HepG2 (cell line): ENCODE measurements around the gene PLK2. TPM values are rescaled to one million over a fixed set of nuclear protein-coding genes. Genes with fewer than 3 reads are reported as not detected.

ENCODE experiments used
- AFF4 ChIP-seq: sonication (generic); formaldehyde crosslinking; IDR thresholded peaks from 2 replicates; pipeline ENCODE4 v1.4.0; 2020; ENCODE audit warnings: missing genetic modification reagents
- CEBPG ChIP-seq: IDR thresholded peaks from 2 replicates; pipeline ENCODE4 v1.6.1; 2016
- CHD4 ChIP-seq: fragments of 200-600 bp; sonication (generic); IDR thresholded peaks from 2 replicates; pipeline ENCODE4 v1.7.0; 2017; ENCODE audit warnings: mild to moderate bottlenecking, low read length, borderline replicate concordance
- EHMT2 ChIP-seq: fragments of 200-600 bp; sonication (generic); IDR thresholded peaks from 2 replicates; pipeline ENCODE4 v1.7.0; 2017; ENCODE audit warnings: antibody characterized with exemption, low read depth, low read length, borderline replicate concordance
- FOXC1 ChIP-seq: sonication (generic); formaldehyde crosslinking; IDR thresholded peaks from 2 replicates; pipeline ENCODE4 v1.8.0; 2022; ENCODE audit warnings: mild to moderate bottlenecking, missing genetic modification reagents, borderline replicate concordance
- GABPA ChIP-seq, 2 experiments: IDR thresholded peaks; 2 replicates each; pipeline ENCODE4 v1.6.1; 2011 to 2016; ENCODE audit warnings: low read depth in 2 of 2, low read length in 1 of 2, missing biosample characterization in 1 of 2, missing genetic modification characterization in 1 of 2
- GMEB2 ChIP-seq: IDR thresholded peaks from 2 replicates; pipeline ENCODE4 v1.6.1; 2016; ENCODE audit warnings: missing biosample characterization, missing genetic modification reagents, low read depth
- MAFG ChIP-seq: sonication (generic); formaldehyde crosslinking; IDR thresholded peaks from 2 replicates; pipeline ENCODE4 v1.5.1; 2020; ENCODE audit warnings: mild to moderate bottlenecking, missing genetic modification reagents
- MAZ ChIP-seq, 2 experiments: sonication (generic) in 1 of 2; formaldehyde crosslinking in 1 of 2; IDR thresholded peaks; 2 replicates each; pipeline versions ENCODE4 v1.5.0 to v1.6.1; 2012 to 2020; ENCODE audit warnings: low read depth in 2 of 2, mild to moderate bottlenecking in 2 of 2, borderline replicate concordance in 1 of 2, improper control_type of control experiment in 1 of 2, low read length in 1 of 2, missing genetic modification reagents in 1 of 2, moderate library complexity in 1 of 2
- MED13 ChIP-seq: sonication (generic); formaldehyde crosslinking; IDR thresholded peaks from 2 replicates; pipeline ENCODE4 v1.5.0; 2020; ENCODE audit warnings: missing genetic modification reagents
- MYC ChIP-seq: sonication (generic); formaldehyde crosslinking; IDR thresholded peaks from 2 replicates; pipeline ENCODE4 v1.9.0; 2021; ENCODE audit warnings: missing genetic modification reagents, borderline replicate concordance
- NR3C1 ChIP-seq: sonication (generic); formaldehyde crosslinking; IDR thresholded peaks from 2 replicates; pipeline ENCODE4 v1.4.0; 2020; ENCODE audit warnings: missing genetic modification reagents
- SNRNP70 ChIP-seq: fragments of 200-400 bp; formaldehyde crosslinking; IDR thresholded peaks from 2 replicates; pipeline ENCODE4 v1.6.1; 2017; ENCODE audit warnings: mild to moderate bottlenecking, low read depth, low read length, moderate library complexity
- ZNF235 ChIP-seq: sonication (generic); formaldehyde crosslinking; IDR thresholded peaks from 2 replicates; pipeline ENCODE4 v1.8.1; 2023; ENCODE audit warnings: mild to moderate bottlenecking, missing genetic modification reagents, borderline replicate concordance
- ZNF326 ChIP-seq: sonication (generic); formaldehyde crosslinking; IDR thresholded peaks from 2 replicates; pipeline ENCODE4 v1.4.0; 2020; ENCODE audit warnings: missing genetic modification reagents, borderline replicate concordance
- ZNF34 ChIP-seq: sonication (generic); formaldehyde crosslinking; IDR thresholded peaks from 2 replicates; pipeline ENCODE4 v1.4.0; 2020; ENCODE audit warnings: mild to moderate bottlenecking, missing genetic modification reagents, borderline replicate concordance
- ZNF558 ChIP-seq: sonication (generic); formaldehyde crosslinking; IDR thresholded peaks from 2 replicates; pipeline ENCODE4 v1.9.0; 2022; ENCODE audit warnings: mild to moderate bottlenecking, missing genetic modification reagents, borderline replicate concordance
- ZNF564 ChIP-seq: sonication (generic); formaldehyde crosslinking; IDR thresholded peaks from 2 replicates; pipeline ENCODE4 v1.8.1; 2023; ENCODE audit warnings: mild to moderate bottlenecking, missing genetic modification reagents
- ZSCAN22 ChIP-seq: sonication (generic); formaldehyde crosslinking; IDR thresholded peaks from 2 replicates; pipeline ENCODE4 v1.4.0; 2020; ENCODE audit warnings: mild to moderate bottlenecking, missing genetic modification reagents
- ZSCAN29 ChIP-seq: sonication (generic); formaldehyde crosslinking; conservative IDR thresholded peaks from 2 replicates; pipeline ENCODE4 v1.4.0; 2020; ENCODE audit warnings: mild to moderate bottlenecking, missing genetic modification reagents
- ZUFSP ChIP-seq: sonication (generic); formaldehyde crosslinking; IDR thresholded peaks from 2 replicates; pipeline ENCODE4 v1.9.0; 2021; ENCODE audit warnings: missing genetic modification reagents, mild to moderate bottlenecking, borderline replicate concordance
- polyA plus RNA-seq, 8 experiments: library from polyadenylated mRNA; depleted of rRNA in 3 of 8; stranded (reverse) in 7 of 8; unstranded in 1 of 8; fragments of >200 nt; fragmentation: Illumina TruSeq in 4 of 8; extraction: Trizol in 4 of 8; gene quantifications; 2 replicates each; pipeline versions ENCODE4 v1.2.1 to v1.2.3, GENCODE V29; 2011 to 2016; ENCODE audit warnings: low read depth in 4 of 8, missing spikeins in 1 of 8, mixed read lengths in 1 of 8; ENCODE audit not compliant: insufficient read depth in 1 of 8
- total RNA-seq, 5 experiments: library from RNA; depleted of rRNA; stranded (reverse); fragments of >200 nt; fragmentation: Illumina TruSeq; extraction: Trizol; gene quantifications; 2 replicates each; pipeline ENCODE4 v1.2.3, GENCODE V29; 2016; ENCODE audit warnings: low read depth in 1 of 5

PLK2 gene
- total and polyA plus RNA-seq, 2 of the 13 experiments (the other 11 are each of a cell fraction or from before 2014, with no cell fraction given), result 9.6 to 29.6 TPM

GRCh38 chr5:58460002-58460731 is at the start of gene PLK2 (continued):
- TF ChIP-seq GABPA (IDR thresholded peaks at IDR 0.05; ENCODE audit: low read depth, low read length) (no peak), GABPA (CRISPR knock-in tag; IDR thresholded peaks at IDR 0.05; ENCODE audit: low read depth) (no peak), ZNF564 (CRISPR knock-in tag) (peak; percentile 84), CHD4 (no peak), MYC (CRISPR knock-in tag) (peak; percentile 61), ZNF558 (CRISPR knock-in tag) (peak; percentile 59; the same call in 1 of the 2 replicates), SNRNP70 (no peak), AFF4 (no peak), ZUFSP (CRISPR knock-in tag) (no peak), NR3C1 (CRISPR knock-in tag) (no peak), EHMT2 (no peak), ZNF235 (CRISPR knock-in tag) (no peak), FOXC1 (CRISPR knock-in tag) (no peak), ZSCAN22 (CRISPR knock-in tag) (no peak), MED13 (CRISPR knock-in tag) (0 out of 2 replicates have a peak, but pooled peaks have one; percentile 48), ZSCAN29 (no peak; the same call in 1 of the 2 replicates), ZNF34 (CRISPR knock-in tag) (no peak; the same call in 1 of the 2 replicates), CEBPG (CRISPR knock-in tag) (no peak), GMEB2 (CRISPR knock-in tag) (no peak), MAFG (no peak), ZNF326 (CRISPR knock-in tag) (no peak), MAZ (IDR thresholded peaks at IDR 0.05; ENCODE audit: borderline replicate concordance, low read depth, low read length) (0 out of 2 replicates have a peak, but pooled peaks have one; percentile 21), MAZ (CRISPR knock-in tag; IDR thresholded peaks at IDR 0.05; ENCODE audit: low read depth) (peak; percentile 63)
